RKO (cell line): ENCODE results near the gene COPRS.
"Not testable (repeated sequence)": the region's sequence is repeated elsewhere in the genome, so short reads cannot be mapped to it uniquely, and the experiment has no call there.

Experiments
- DNase-seq: peaks from one replicate; pipeline ENCODE4 v3.0.0-alpha.2; 2016; ENCODE audit warnings: low spot score

Gene COPRS

GRCh38 chr17:31843070-31843745 lies 15.8 kb downstream of the COPRS start:
- no peak for DNase-seq

GRCh38 chr17:31842195-31843069 lies 16.6 kb downstream of the COPRS start:
- DNase-seq: peak; percentile 55

DNA sequence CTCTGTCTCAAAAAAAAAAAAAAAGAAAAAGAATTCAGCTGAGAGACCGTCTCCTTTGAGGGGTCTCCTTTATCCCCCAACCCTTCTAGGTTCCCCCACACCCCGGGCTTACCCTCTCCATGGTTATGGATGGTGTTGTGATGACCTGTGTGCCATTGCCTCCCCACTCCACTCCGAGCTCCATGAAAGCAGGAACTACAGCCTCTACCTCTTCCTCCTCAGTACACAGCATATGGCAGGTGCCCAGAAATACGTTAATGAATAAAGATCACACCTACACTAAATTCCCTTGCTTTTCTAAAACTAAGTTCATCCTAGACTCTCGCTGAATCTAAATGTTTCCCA lies 17.2 kb downstream of the COPRS start:
- no peak for DNase-seq

- no peak for DNase-seq
Observed at GRCh38 chr17:31838636-31839225, 20.3 kb downstream of the COPRS start.

DNA sequence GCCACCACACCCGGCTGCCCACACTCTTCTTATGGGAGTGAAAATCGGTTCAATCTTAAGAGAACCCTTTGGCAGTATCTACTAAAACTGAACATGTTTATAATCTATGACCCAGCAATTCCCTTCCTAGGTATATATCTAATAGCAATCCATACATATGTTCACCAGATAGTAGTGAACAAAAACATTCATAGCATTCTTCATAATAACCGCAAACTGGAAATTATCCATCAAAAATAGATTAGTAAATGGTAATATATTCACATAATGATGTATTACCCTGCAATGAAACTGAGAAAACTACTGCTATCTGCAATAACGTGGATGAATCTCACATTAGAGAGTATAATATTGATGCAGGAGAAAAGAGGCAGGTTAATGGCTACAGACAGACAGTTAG lies 23.1 kb downstream of the COPRS start:
- DNase-seq: no peak

- DNase-seq: no peak
Observed at GRCh38 chr17:31834448-31834847, 24.6 kb downstream of the COPRS start.

- no peak for DNase-seq
Observed at GRCh38 chr17:31832746-31833145, 26.3 kb downstream of the COPRS start.

DNA sequence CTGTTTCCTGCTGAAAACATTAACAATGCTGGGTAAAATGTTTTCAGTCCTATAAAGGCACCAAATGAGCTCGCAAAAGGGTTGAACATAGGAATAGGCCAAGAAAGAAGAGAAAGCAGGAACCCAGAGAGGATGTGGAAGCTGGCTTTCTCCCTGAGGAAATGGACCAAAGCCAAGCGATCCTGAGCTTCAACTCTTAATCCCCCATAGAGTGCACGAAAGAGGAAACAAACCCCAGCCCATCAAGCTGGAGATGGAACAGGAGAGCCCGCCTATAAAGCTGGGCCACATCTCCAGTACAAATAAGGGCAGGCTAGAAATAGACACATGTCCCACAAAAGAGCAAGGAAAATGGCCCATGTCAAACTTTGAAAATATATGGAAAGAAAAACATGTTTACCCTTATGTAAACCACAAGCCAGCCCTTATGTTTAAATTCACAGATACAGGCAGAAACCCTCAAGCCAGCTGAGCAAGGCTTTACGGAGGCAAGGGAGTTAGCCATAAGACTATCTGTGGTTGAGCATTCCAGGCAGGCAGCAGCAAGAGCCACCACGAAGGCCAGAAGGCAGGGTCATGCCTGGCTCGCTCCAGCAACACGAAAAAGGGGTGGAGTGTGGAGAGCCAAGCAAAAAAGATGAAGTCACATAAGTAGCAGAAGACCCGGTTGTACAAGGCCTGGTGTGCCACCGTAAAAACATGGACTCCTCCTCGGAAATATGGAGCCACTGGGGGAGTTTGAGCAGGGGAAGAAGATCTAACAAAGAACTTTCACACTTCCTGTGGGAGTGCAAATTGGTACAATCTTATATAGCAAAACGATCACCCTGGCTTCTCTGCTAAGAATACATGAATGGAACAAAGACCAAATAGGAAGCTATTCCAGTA lies 27.8 kb downstream of the COPRS start:
- DNase-seq: no peak

DNA sequence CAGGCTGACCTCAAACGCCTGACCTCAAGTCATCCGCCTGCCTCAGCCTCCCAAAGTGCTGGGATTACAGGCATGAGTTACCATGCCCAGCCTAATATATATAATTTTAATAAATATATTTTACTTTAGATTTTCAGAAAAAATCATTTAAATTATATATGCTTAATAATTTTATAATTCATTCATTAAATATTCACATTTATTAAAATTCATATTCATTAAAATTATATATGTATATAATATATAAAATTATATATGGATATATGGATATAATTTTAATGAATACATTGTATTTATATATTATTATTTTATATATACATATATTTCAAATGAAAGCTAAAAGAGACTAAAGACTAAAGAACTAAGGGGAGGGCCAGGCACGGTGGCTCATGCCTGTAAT lies 29.4 kb downstream of the COPRS start:
- no peak for DNase-seq

GRCh38 chr17:31828955-31829354 lies 30.1 kb downstream of the COPRS start:
- DNase-seq: not testable (repeated sequence)

GRCh38 chr17:31825961-31826691 lies 32.9 kb downstream of the COPRS start:
- DNase-seq: no peak

DNA sequence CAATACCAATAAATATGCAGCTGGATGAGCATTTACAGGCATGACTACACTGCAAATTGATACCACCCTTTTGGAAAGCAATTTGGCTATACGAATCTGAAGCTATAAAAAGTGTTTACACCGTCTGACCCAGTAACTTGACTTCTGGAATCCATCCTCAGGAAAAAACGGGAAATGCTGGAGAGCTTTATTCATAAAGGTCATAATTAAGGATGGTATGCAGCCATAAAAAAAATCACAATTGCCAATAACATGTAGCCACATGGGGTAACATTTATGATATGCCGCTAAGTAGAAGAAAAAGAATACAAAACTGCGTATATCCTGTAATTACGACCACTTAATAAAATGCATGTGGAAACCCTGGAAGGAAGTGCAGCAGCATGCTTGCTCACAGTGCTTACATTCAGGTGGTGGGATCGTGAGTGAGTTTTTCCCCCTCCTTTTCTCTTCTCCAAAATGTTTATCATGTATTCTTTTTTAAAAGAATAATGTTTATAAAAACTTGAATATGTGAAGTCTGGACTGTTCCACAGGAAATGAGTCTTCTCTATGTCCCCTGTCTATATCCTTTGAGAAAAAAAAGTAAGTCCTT lies 34.2 kb downstream of the COPRS start:
- no peak for DNase-seq

DNA sequence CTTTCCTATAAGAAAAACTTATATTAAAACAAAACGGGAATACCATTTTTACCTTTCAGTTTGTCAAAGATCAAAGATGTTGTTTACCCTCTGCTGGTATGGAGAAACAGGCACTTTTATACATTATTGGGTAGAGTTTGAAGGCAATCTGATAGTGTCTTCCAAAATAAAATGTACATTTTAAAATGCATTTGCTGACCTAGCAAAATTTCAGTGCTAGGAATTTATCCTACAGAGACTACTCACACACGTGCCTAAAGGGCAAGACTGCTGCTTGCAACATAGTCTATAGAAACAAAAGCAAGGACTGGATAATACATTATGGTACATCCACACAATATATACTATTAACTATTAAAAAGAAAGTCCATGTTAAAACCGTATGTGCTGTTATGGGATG lies 36.0 kb downstream of the COPRS start:
- DNase-seq: no peak

- DNase-seq: peak; percentile 58
Observed at GRCh38 chr17:31820691-31821435, 38.2 kb downstream of the COPRS start.

DNA sequence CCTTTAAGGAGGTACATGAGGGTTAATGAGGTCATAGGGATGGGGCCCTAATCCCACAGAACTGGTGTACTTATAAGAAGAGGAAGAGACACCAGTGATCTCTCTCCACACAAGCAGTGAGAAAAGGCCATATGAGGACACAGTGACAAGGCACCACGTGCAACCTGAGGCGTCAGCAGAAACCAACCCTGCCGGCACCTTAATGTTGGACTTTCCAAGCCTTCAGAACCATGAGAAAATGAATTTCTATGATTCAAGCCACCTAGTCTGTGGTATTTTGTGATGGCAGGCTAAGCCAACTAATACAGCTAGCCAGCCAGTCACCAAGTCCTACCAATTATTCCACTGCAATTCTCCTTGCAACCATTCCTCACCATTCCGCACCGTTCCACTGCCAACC lies 39.5 kb downstream of the COPRS start:
- no peak for DNase-seq

DNA sequence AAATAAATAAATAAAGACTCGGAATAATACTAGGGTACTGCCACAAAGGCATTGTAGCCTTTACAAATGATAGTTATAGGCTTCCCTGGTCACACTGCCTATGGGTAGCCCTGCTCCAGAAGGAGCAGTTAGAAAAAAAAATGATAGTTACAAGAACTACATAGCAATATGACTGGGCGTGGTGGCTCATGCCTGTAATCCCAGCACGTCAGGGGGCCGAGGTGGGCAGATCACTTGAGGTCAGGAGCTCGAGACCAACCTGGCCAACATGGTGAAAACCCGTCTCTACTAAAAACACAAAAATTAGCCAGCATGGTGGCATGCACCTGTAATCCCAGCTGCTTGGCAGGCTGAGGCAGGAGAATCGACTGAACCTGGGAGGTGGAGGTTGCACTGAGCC lies 40.2 kb downstream of the COPRS start:
- not testable (repeated sequence) for DNase-seq

DNA sequence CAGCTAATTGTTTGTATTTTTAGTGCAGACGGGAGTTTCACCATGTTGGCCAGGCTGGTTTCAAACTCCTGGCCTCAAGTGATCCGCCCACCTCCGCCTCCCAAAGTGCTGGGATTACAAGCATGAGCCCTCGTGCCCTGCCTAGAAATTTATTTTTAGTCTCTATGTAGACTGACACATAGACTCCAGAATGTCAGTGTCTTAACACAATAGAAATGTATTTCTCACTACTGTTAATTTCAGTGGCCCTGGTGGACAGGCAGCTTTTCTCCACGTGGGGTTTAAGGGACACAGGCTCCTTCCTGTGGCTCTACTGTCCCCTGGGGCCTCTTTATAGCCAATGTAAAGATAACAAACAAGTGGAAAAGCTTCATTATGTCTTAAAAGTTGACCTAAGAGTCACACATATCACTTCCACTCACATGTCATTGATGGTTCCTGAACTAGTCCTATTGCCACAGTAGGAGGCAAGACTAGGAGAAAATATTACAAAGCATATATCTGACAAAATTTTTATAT lies 43.8 kb downstream of the COPRS start:
- no peak for DNase-seq

GRCh38 chr17:31811101-31811500 lies 47.9 kb downstream of the COPRS start:
- no peak for DNase-seq

DNA sequence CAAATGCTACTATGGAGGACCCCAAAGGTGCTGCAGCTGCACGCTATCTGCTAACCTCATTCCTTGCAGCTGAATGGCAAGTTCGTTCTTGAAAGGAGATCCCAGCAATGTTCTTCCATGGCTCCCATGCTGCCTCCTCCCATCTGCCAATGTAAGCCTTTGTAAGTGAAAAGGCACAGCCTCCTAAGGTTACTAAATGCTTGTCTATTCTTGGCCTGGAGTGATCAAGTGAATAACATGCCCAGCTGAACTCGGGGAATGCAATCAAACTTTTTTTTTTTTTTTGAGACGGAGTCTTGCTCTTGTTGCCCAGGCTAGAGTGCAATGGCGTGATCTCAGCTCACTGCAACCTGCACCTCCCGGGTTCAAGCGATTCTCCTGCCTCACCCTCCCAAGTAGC lies 49.2 kb downstream of the COPRS start:
- DNase-seq: not testable (repeated sequence)

DNA sequence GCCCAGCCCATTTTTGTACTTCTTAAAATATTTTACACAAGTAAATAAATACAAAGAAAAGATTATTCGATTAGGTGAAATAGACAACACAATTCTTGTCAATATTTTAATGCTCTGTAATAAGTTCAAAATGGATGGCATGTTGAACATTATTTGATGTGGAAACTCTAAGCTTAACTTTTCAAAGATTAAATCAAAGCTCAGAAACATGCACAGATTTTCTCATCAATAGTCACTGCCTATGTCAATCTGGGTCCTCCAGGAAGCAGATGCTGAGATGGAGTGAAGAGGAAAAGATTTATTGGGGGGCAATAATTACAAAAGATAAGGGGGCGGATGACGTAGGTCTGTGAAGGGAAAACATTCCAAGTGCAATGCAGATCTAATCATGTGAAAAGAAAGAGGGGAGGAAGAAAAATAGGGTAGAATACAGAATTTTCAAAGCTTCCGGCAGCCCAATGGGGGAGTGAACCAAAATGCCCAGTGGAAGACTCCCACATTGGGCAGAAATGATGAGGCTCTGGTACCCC lies 50.5 kb downstream of the COPRS start:
- no peak for DNase-seq
